Ishikawa (cell line): Measurements from ENCODE around the gene GORASP1.

Experiments used
- CEBPB ChIP-seq: IDR thresholded peaks from 2 replicates; pipeline ENCODE4 v1.6.1; 2012
- CREB1 ChIP-seq: IDR thresholded peaks from 2 replicates; pipeline ENCODE4 v1.6.1; 2012; ENCODE audit warnings: low read depth
- EGR1 ChIP-seq: IDR thresholded peaks from 2 replicates; pipeline ENCODE4 v1.6.1; 2012
- EP300 ChIP-seq: IDR thresholded peaks from 2 replicates; pipeline ENCODE4 v1.6.1; 2012; ENCODE audit warnings: borderline replicate concordance
- FOXM1 ChIP-seq: IDR thresholded peaks from 2 replicates; pipeline ENCODE4 v1.6.1; 2012; ENCODE audit warnings: low read depth, borderline replicate concordance
- MAX ChIP-seq: IDR thresholded peaks from 2 replicates; pipeline ENCODE4 v1.6.1; 2012
- RAD21 ChIP-seq: IDR thresholded peaks from 2 replicates; pipeline ENCODE4 v1.6.1; 2012; ENCODE audit warnings: low read depth
- REST ChIP-seq: IDR thresholded peaks from 2 replicates; pipeline ENCODE4 v1.6.1; 2012; ENCODE audit warnings: low read depth, mild to moderate bottlenecking
- TAF1 ChIP-seq: IDR thresholded peaks from 2 replicates; pipeline ENCODE4 v1.6.1; 2012; ENCODE audit warnings: low read depth, mild to moderate bottlenecking
- TCF12 ChIP-seq: IDR thresholded peaks from 2 replicates; pipeline ENCODE4 v1.6.1; 2012; ENCODE audit warnings: low read depth
- TEAD4 ChIP-seq: IDR thresholded peaks from 2 replicates; pipeline ENCODE4 v1.6.1; 2012
- USF1 ChIP-seq: IDR thresholded peaks from 2 replicates; pipeline ENCODE4 v1.6.1; 2012
- YY1 ChIP-seq: IDR thresholded peaks from 2 replicates; pipeline ENCODE4 v1.6.1; 2012; ENCODE audit warnings: low read depth
- ZBTB7A ChIP-seq: IDR thresholded peaks from 2 replicates; pipeline ENCODE4 v1.6.1; 2012; ENCODE audit warnings: low read depth

GRCh38 chr3:39086144-39086543, 21.3 kb downstream of the GORASP1 start:
- no peak for TF ChIP-seq EP300
- no peak for TF ChIP-seq TAF1
- TF ChIP-seq CEBPB, result no peak
- no peak for TF ChIP-seq MAX
- no peak for TF ChIP-seq CREB1
- no peak for TF ChIP-seq RAD21
- no peak for TF ChIP-seq TEAD4
- no peak for TF ChIP-seq FOXM1
- TF ChIP-seq USF1, result no peak
- no peak for TF ChIP-seq TCF12
- no peak for TF ChIP-seq YY1
- no peak for TF ChIP-seq REST
- TF ChIP-seq EGR1, result no peak
- TF ChIP-seq ZBTB7A, result no peak
